Measurements from ENCODE around the gene ABCB9.
"Not testable (repeated sequence)": the region's sequence is repeated elsewhere in the genome, so short reads cannot be mapped to it uniquely, and the experiment has no call there.

The ABCB9 gene

GRCh38 chr12:122963941-122964265 is 2.4 kb downstream of the ABCB9 start:
- no peak for DNase-seq (ENCODE audit: low read depth)

GRCh38 chr12:122961531-122962329 is 4.5 kb downstream of the ABCB9 start:
- no peak for DNase-seq (ENCODE audit: low read depth)

DNA sequence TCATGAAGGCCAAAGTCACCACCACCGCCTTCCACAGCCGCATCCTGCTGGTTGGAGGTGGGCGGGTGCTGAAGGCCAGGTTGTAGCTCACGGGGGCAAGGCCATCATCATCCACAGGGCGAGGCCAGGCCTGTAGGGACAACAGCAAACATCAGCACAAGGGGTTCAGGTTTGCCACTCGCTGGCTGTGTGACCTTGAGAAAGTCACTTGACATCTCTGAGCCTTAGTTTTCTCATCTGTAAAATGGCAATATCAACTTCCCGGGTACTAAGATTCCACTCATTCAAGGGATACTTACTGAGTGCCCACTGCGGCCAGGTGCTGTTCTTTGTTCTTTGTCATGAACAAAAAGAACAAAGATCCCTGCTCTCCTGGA is 6.1 kb downstream of the ABCB9 start:
- DNase-seq (ENCODE audit: low read depth), result no peak

DNA sequence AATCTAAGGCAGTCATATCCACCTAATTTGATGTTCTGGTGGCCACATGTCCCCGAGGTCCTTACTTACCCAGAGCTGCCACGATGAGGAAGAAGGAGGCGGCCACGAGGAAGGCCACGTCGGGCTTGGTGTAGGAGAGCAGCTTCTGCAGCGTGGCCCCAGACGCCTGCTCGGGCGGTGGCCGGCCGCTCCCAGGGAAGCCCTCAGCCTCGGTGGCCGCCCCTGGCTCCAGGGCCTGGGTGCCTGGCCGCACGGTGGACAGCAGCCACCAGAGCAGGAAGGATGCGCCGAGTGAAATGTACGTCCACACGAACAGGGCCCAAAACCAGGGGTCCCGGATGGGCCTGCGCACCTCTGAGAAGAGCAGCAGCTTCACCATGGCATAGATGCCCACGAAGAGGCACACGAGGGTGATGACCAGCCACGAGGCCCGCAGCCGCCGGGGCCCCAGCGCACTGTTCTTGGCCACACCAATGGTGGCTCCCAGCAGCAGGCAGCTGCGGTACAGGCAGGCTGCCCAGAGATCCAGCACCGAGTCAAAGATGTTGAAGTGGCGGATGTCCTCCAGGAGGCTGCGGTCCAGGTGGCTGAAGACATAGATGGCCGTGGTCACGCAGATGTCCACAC is 6.6 kb downstream of the ABCB9 start:
- DNase-seq (ENCODE audit: low read depth), result no peak

DNA sequence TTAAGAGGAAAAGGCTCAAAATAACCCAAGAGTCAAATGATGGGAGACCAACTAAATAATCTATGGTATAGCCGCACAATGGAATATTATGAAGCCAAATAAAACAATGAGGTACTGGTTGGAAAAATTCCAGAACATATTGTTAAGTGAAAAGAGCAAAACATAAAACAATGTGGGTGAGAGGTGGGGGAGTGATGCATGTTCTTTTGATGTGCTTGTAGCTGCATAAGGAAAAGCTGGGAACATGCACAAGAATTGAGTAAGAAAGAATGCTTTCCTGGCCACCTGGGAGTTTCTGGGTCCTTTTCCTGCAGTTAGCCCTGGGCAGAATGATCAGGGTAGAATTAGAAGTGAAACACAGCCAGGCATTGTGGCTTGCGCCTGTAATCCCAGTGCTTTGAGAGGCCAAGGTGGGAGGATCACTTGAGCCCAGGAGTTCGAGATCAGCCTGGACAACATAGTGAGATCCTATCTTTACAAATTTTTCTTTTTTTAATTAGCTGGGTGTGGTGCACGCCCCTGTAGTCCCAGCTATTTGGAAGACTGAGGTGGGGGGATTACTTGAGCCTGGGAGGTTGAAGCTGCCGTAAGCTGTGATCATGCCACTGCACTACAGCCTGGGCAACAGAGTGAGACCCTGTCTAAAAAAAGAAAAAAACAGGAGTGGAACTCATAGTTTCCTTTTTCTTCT is 7.9 kb downstream of the ABCB9 start:
- DNase-seq (ENCODE audit: low read depth), result no peak

GRCh38 chr12:122956035-122956434 is 10.2 kb downstream of the ABCB9 start:
- no peak for DNase-seq (ENCODE audit: low read depth)

- no peak for DNase-seq (ENCODE audit: low read depth)
Measured at GRCh38 chr12:122955156-122955555, 11.1 kb downstream of the ABCB9 start.

DNA sequence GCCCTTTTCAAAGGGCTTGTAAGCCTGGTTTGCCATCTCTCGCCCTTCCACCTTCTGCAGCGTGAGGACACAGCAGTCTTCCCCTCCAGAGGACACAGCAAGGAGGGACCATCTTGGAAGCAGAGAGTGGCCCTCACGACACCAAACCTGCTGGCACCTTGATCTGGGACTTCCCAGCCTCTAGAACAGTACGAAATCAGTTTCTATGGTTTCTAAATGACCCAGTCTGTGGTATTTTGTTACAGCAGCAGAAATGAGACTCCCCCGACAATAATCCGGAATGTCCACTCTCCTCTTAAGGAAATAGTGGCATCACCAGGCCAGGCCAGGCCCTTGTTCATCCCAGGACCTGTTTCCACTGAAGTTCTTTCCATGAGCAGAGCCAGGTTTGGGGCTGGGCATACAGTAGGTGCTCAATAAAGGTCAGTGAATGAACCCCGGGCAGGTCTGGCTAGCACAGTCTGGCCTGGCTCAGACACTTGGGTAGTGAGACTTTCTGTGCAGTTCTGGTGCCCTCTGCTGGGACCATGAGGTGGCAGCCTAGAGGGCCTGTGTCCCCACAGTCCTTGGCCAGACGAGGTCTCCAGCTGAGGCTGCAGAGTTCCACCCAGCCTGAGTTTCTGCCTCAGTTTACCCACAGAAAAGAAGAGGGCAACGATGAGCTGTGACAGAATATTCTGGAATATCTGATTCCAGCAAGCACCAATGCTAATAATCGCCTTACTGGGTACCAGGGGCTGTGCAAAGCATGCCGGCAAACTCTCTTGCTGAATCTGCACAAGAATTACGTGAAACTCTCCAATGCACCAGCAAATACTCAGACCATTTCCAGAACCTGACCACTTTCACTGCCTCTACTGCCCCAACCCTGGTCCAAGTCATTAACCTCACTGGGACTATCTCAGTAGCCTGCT is 14.0 kb downstream of the ABCB9 start:
- DNase-seq (ENCODE audit: low read depth), result peak; percentile 61

DNA sequence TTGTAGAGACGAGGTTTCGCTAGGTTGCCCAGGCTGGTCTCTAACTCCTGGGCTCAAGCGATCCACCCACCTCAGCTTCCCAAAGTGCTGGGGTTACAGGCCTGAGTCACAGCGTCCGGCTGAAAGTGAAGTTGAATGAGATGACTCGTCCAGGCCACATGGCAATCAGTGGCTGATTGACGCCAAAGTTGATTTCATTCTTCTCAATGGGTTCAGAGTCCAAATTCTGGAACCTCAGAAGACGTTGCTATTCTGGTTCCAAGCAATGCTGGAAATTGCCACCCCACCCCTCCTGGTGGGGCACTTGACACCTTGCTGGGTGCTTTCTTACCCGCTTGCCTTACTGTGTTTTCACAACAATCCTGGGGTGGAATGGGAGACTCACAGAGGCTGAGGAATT is 14.9 kb downstream of the ABCB9 start:
- no peak for DNase-seq (ENCODE audit: low read depth)

- DNase-seq (ENCODE audit: low read depth), result no peak
Measured at GRCh38 chr12:122949816-122950675, 16.2 kb downstream of the ABCB9 start.

DNA sequence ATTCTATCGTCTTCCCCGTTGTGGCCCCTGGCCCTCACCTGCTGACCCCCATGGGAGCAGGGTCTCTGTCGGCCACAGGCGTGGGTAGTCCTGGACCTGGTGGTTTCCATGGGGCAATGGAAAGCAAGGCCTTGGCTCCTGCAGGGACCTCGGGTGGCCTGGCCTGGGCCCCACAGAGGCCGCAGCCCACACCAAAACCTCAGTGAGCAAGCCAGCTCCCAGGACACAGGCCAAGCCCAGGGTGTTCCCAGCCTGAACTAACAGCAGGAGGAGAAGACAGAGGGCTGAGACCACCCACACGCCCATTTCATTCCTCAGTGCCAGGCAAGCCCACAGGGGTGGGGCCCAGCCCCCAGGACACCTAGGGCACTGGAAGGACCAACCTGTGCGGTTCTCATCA is 16.9 kb downstream of the ABCB9 start:
- DNase-seq (ENCODE audit: low read depth), result no peak

DNA sequence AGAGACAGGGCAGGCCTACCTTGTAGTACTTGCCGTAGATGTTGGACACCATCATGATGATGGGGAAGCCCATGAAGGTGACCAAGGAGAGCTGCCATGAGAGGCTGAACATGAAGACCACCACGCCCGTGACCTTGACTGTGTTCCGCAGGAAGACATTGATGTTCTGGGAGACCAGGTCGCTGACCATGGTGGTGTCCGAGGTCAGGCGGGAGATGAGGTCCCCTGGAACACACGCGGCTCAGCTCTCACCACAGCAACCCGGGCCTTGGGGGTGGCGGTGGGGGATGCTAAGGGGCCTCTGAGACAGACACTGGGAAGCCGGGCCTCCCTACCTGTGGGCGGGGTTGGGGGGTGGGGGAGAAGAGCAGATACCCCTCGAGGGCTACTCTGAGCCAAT is 17.7 kb downstream of the ABCB9 start:
- DNase-seq (ENCODE audit: low read depth), result no peak

GRCh38 chr12:122947352-122947792 is 18.9 kb downstream of the ABCB9 start:
- no peak for DNase-seq (ENCODE audit: low read depth)

GRCh38 chr12:122946690-122947341 is 19.4 kb downstream of the ABCB9 start:
- peak; percentile 78 for DNase-seq (ENCODE audit: low read depth)

- no peak for DNase-seq (ENCODE audit: low read depth)
Measured at GRCh38 chr12:122944605-122945592, 21.4 kb downstream of the ABCB9 start.

DNA sequence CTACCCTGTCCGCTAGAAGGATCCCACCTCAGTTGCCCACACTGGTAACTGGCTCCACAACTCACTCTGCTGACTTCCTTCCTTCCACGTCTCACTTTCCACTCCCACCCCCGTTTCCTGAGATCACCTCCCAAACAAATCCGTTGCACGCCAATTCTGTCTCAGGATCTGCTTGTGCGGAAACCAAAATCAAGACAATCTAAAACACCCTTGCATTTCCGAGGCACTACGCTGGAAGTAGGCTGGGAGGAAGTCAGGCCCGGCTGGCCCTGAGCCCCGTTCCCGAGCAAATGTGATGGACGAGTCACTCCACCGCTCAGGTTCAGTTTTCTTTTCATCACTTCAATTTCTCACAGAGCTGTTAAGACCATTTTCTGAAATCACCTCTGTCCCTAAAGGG is 23.1 kb downstream of the ABCB9 start:
- DNase-seq (ENCODE audit: low read depth), result no peak

DNA sequence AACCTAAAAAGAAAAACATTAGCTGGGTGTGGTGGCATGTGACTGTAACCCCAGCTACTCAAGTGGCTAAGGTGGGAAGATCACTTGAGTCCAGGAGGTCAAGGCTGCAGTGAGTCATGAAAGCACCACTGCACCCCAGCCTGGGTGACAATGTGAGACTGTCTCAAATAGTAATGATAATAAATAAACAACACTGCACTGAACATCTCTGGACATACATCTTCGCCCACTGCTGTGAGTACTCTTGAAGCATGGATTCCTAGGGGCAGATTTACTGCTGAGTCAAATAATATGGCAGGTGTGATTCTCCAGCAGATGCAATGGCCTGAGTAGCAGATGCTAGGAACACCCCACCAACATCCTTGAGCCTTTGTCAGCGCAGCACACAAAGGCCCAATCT is 23.6 kb downstream of the ABCB9 start:
- no peak for DNase-seq (ENCODE audit: low read depth)

GRCh38 chr12:122941351-122941750 is 24.9 kb downstream of the ABCB9 start:
- DNase-seq (ENCODE audit: low read depth), result not testable (repeated sequence)

DNA sequence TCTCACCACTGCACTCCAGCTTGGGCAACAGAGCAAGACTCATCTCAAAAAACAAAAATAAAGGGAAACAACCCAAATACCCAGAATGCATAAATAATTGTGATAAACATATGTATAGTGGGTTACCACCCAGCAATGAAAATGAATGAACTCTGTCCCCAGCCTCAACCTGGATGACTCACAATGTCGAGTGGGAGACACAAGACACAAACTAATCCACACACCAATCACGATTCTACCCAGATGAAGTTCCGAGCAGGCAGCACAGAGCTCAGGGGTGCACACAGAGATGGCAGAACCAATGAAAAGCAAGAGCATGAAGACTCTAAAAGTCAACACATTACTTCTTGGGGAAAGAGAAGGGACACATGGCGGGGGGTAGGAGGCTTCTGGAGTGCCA is 27.1 kb downstream of the ABCB9 start:
- no peak for DNase-seq (ENCODE audit: low read depth)
